Neural cell (in vitro differentiated cells): Measurements from ENCODE around the gene CNRIP1. TPM values are rescaled to one million over a fixed set of nuclear protein-coding genes. Genes with fewer than 3 reads are reported as not detected.

ENCODE experiments used
- H2AFZ ChIP-seq: fragments of 200-600, 300-800 bp; sonication (generic), shearing (Covaris generic); 2 replicates; pipeline ENCODE4 v1.6.0; 2014; ENCODE audit warnings: low read depth, mild to moderate bottlenecking, antibody characterized with exemption, low read length, moderate library complexity
- H3F3A ChIP-seq: fragments of 200-600 bp; shearing (Covaris generic); 2 replicates; pipeline ENCODE4 v1.6.1; 2016; ENCODE audit warnings: mild to moderate bottlenecking, moderate library complexity, mixed read lengths, antibody characterized with exemption, low read length; ENCODE audit not compliant: insufficient read depth, poor library complexity, severe bottlenecking
- H3K27ac ChIP-seq: fragments of 200-600, 300-800 bp; sonication (generic), shearing (Covaris generic); 2 replicates; pipeline ENCODE4 v1.5.1; 2014; ENCODE audit warnings: mild to moderate bottlenecking, low read length, moderate library complexity
- H3K27me3 ChIP-seq: fragments of 300-800, 200-600 bp; sonication (generic), shearing (Covaris generic); 2 replicates; pipeline ENCODE4 v1.6.0; 2014; ENCODE audit warnings: mild to moderate bottlenecking, low read depth, low read length, moderate library complexity; ENCODE audit not compliant: insufficient read depth
- H3K36me3 ChIP-seq: fragments of 300-800, 200-600 bp; sonication (generic), shearing (Covaris generic); 2 replicates; pipeline ENCODE4 v1.5.1; 2014; ENCODE audit warnings: mild to moderate bottlenecking, antibody characterized with exemption, low read length, moderate library complexity; ENCODE audit not compliant: insufficient read depth
- H3K4me2 ChIP-seq: fragments of 300-800, 200-600 bp; sonication (generic), shearing (Covaris generic); 2 replicates; pipeline ENCODE4 v1.6.0; 2014; ENCODE audit warnings: mild to moderate bottlenecking, low read length
- H3K4me3 ChIP-seq: fragments of 300-800, 200-600 bp; sonication (generic), shearing (Covaris generic); 2 replicates; pipeline ENCODE4 v1.5.1; 2014; ENCODE audit warnings: mild to moderate bottlenecking, low read length, moderate library complexity
- H3K79me2 ChIP-seq: fragments of 200-600 bp; shearing (Covaris generic); replicated peaks from 2 replicates; pipeline ENCODE4 v1.6.0; 2014; ENCODE audit warnings: mild to moderate bottlenecking, low read length, moderate library complexity; ENCODE audit not compliant: insufficient read depth
- H3K9ac ChIP-seq: fragments of 300-800, 200-600 bp; sonication (generic), shearing (Covaris generic); 2 replicates; pipeline ENCODE4 v1.6.1; 2016; ENCODE audit warnings: mild to moderate bottlenecking, low read length, mixed read lengths
- H3K9me2 ChIP-seq: fragments of 200-600 bp; shearing (Covaris generic); 2 replicates; pipeline ENCODE4 v1.6.1; 2016; ENCODE audit warnings: mild to moderate bottlenecking, low read length, mixed read lengths; ENCODE audit not compliant: insufficient read depth
- H3K9me3 ChIP-seq: fragments of 200-600, 300-800 bp; sonication (generic), shearing (Covaris generic); 2 replicates; pipeline ENCODE4 v1.6.1; 2016; ENCODE audit warnings: mild to moderate bottlenecking, mixed run types, low read length, moderate library complexity, mixed read lengths
- H4K20me1 ChIP-seq: fragments of 200-600 bp; shearing (Covaris generic); 2 replicates; pipeline ENCODE4 v1.6.1; 2016; ENCODE audit warnings: mild to moderate bottlenecking, mixed run types; ENCODE audit not compliant: insufficient read depth
- CTCF ChIP-seq: fragments of 450-650 bp; IDR thresholded peaks from 2 replicates; pipeline ENCODE4 v1.5.1; 2014; ENCODE audit warnings: antibody characterized with exemption, mild to moderate bottlenecking, moderate library complexity; ENCODE audit not compliant: poor library complexity, severe bottlenecking
- EP300 ChIP-seq: fragments of 450-650 bp; conservative IDR thresholded peaks from 2 replicates; pipeline ENCODE4 v1.6.1; 2014; ENCODE audit warnings: antibody characterized with exemption, mild to moderate bottlenecking, moderate library complexity; ENCODE audit not compliant: poor library complexity, severe bottlenecking
- EZH2 ChIP-seq: fragments of 200-600, 300-800 bp; shearing (Covaris generic), sonication (generic); IDR thresholded peaks from 2 replicates; pipeline ENCODE4 v1.6.1; 2014; ENCODE audit warnings: antibody characterized with exemption, low read length, borderline replicate concordance, mild to moderate bottlenecking; ENCODE audit not compliant: insufficient read depth, poor library complexity, severe bottlenecking
- MXI1 ChIP-seq: fragments of 450-650 bp; conservative IDR thresholded peaks from 2 replicates; pipeline ENCODE4 v1.6.1; 2014; ENCODE audit warnings: antibody characterized with exemption, mild to moderate bottlenecking; ENCODE audit not compliant: poor library complexity, severe bottlenecking
- POLR2AphosphoS5 ChIP-seq: IDR thresholded peaks from 2 replicates; pipeline ENCODE4 v1.6.1; 2012
- RAD21 ChIP-seq: fragments of 450-650 bp; conservative IDR thresholded peaks from 2 replicates; pipeline ENCODE4 v1.6.1; 2014; ENCODE audit warnings: antibody characterized with exemption, mild to moderate bottlenecking, moderate library complexity
- REST ChIP-seq: IDR thresholded peaks from 2 replicates; pipeline ENCODE4 v1.6.1; 2012; ENCODE audit warnings: borderline replicate concordance
- SMC3 ChIP-seq: fragments of 450-650 bp; conservative IDR thresholded peaks from 2 replicates; pipeline ENCODE4 v1.6.1; 2014; ENCODE audit warnings: antibody characterized with exemption, mild to moderate bottlenecking, moderate library complexity; ENCODE audit not compliant: poor library complexity
- TAF1 ChIP-seq: IDR thresholded peaks from 2 replicates; pipeline ENCODE4 v1.6.1; 2012; ENCODE audit warnings: low read depth
- polyA plus RNA-seq: library from polyadenylated mRNA; depleted of rRNA; stranded (reverse); fragments of >200 nt; gene quantifications from 2 replicates; pipeline ENCODE4 v1.2.3, GENCODE V29; 2014

CNRIP1 gene
- polyA plus RNA-seq, 1 donor from 2014 or later: 28.2 TPM

GRCh38 chr2:68248806-68249205 lies 70.9 kb downstream of the CNRIP1 start:
- no peak overlapping the region for H3K27ac ChIP-seq
- H3K4me2 ChIP-seq: no peak overlapping the region
- peaks cover 67% of the 10 kb centered on the region for H3K79me2 ChIP-seq
- no peaks in the 10 kb centered on the region for H3K9me3 ChIP-seq
- H2AFZ ChIP-seq: no peak overlapping the region
- H3K36me3 ChIP-seq: no peaks in the 10 kb centered on the region
- H3K9ac ChIP-seq: no peak overlapping the region
- TF ChIP-seq REST (no peak), RAD21 (no peak), EZH2 (no peak), TAF1 (no peak), CTCF (no peak), EP300 (no peak), MXI1 (no peak), SMC3 (no peak), POLR2AphosphoS5 (no peak)
- no peaks in the 10 kb centered on the region for H3K9me2 ChIP-seq
- no peaks in the 10 kb centered on the region for H4K20me1 ChIP-seq
- H3F3A ChIP-seq: no peaks in the 10 kb centered on the region
- peak overlapping the region; percentile 27 for H3K4me3 ChIP-seq
- H3K27me3 ChIP-seq: no peaks in the 10 kb centered on the region

GRCh38 chr2:68248361-68248760 lies 71.4 kb downstream of the CNRIP1 start:
- no peaks in the 10 kb centered on the region for H3K9me3 ChIP-seq
- peaks cover 72% of the 10 kb centered on the region for H3K79me2 ChIP-seq
- no peak overlapping the region for H3K9ac ChIP-seq
- no peaks in the 10 kb centered on the region for H4K20me1 ChIP-seq
- H3K4me3 ChIP-seq: peak overlapping the region; percentile 27
- H3K9me2 ChIP-seq: no peaks in the 10 kb centered on the region
- no peaks in the 10 kb centered on the region for H3K36me3 ChIP-seq
- no peaks in the 10 kb centered on the region for H3K27me3 ChIP-seq
- H3K27ac ChIP-seq: no peak overlapping the region
- no peak overlapping the region for H2AFZ ChIP-seq
- TF ChIP-seq MXI1 (no peak), EZH2 (no peak), CTCF (no peak), RAD21 (no peak), TAF1 (no peak), REST (no peak), EP300 (no peak)
- no peak overlapping the region for H3K4me2 ChIP-seq
- H3F3A ChIP-seq: no peaks in the 10 kb centered on the region
